Cardiac fibroblast (primary cell): ENCODE results near the gene RTN4RL2.

ENCODE experiments used
- DNase-seq, 2 donors: peaks; one replicate each; pipeline versions ENCODE4 v3.0.0 to v3.0.0-alpha.2; 2010; ENCODE audit warnings: low read depth in 2 of 2
- H3K4me3 ChIP-seq, 2 donors: replicated peaks in 1 of 2; 1 replicate in 1 of 2; 2 replicates in 1 of 2; pipeline ENCODE4 v1.5.1; 2011; ENCODE audit warnings: low read depth in 2 of 2, low read length in 2 of 2, mild to moderate bottlenecking in 2 of 2, moderate library complexity in 1 of 2
- CTCF ChIP-seq: IDR thresholded peaks from one replicate; pipeline ENCODE4 v1.5.1; 2011; ENCODE audit warnings: low read depth, mild to moderate bottlenecking, low read length, inconsistent platforms

The RTN4RL2 gene

GRCh38 chr11:57485217-57485990 is 25.1 kb downstream of the RTN4RL2 start:
- DNase-seq = peak in 1 of 2 donors; percentile 63
- TF ChIP-seq CTCF = no peak
- no peak overlapping the region for H3K4me3 ChIP-seq

GRCh38 chr11:57487021-57487778 is 26.9 kb downstream of the RTN4RL2 start:
- no peak for TF ChIP-seq CTCF
- no peak overlapping the region for H3K4me3 ChIP-seq
- no peak for DNase-seq

GRCh38 chr11:57487920-57488659 is 27.8 kb downstream of the RTN4RL2 start:
- no peak overlapping the region for H3K4me3 ChIP-seq
- no peak for DNase-seq
- no peak for TF ChIP-seq CTCF

GRCh38 chr11:57490456-57491248 is 30.3 kb downstream of the RTN4RL2 start:
- peak in 1 of 2 donors; percentile 51 for DNase-seq
- no peak overlapping the region for H3K4me3 ChIP-seq
- no peak for TF ChIP-seq CTCF

- DNase-seq = peak; percentile 36 to 52
- TF ChIP-seq CTCF = peak; percentile 63
- H3K4me3 ChIP-seq = no peak overlapping the region
These were observed 31.2 kb downstream of the RTN4RL2 start for GRCh38 chr11:57491371-57492061.
